Skeletal muscle satellite cell (primary cell): ENCODE results near the gene RASA2.
"Not testable (repeated sequence)": the region's sequence is repeated elsewhere in the genome, so short reads cannot be mapped to it uniquely, and the experiment has no call there.

Source experiments
- H3K27me3 ChIP-seq: 2 replicates; pipeline ENCODE4 v1.7.0; 2013; ENCODE audit warnings: low read length; ENCODE audit not compliant: control insufficient read depth, insufficient read depth
- H3K36me3 ChIP-seq: 2 replicates; pipeline ENCODE4 v1.7.0; 2013; ENCODE audit warnings: mild to moderate bottlenecking, control low read depth, low read length; ENCODE audit not compliant: insufficient read depth
- H3K4me1 ChIP-seq: 2 replicates; pipeline ENCODE4 v1.7.0; 2013; ENCODE audit warnings: low read length; ENCODE audit not compliant: control insufficient read depth, insufficient read depth
- H3K4me2 ChIP-seq: 2 replicates; pipeline ENCODE4 v1.7.0; 2013; ENCODE audit warnings: mild to moderate bottlenecking, low read length
- H3K4me3 ChIP-seq: 2 replicates; pipeline ENCODE4 v1.7.0; 2013; ENCODE audit warnings: low read length
- H3K9ac ChIP-seq: 2 replicates; pipeline ENCODE4 v1.7.0; 2013; ENCODE audit warnings: mild to moderate bottlenecking, low read depth, low read length, moderate library complexity
- H3K9me3 ChIP-seq: replicated peaks from 2 replicates; pipeline ENCODE4 v1.7.0; 2013; ENCODE audit warnings: mild to moderate bottlenecking, control low read depth, low read length

The RASA2 gene

GRCh38 chr3:141525814-141526213 lies 39.0 kb downstream of the RASA2 start:
- no peak overlapping the region for H3K9ac ChIP-seq
- H3K4me2 ChIP-seq, result no peak overlapping the region
- H3K4me1 ChIP-seq, result peaks cover 33% of the 10 kb centered on the region
- no peak overlapping the region for H3K4me3 ChIP-seq
- no peaks in the 10 kb centered on the region for H3K9me3 ChIP-seq
- peaks cover 13% of the 10 kb centered on the region for H3K36me3 ChIP-seq
- H3K27me3 ChIP-seq, result no peaks in the 10 kb centered on the region

GRCh38 chr3:141526709-141527108 lies 39.9 kb downstream of the RASA2 start:
- Histone ChIP-seq H3K9ac (no peak overlapping the region), H3K4me1 (peaks cover 35% of the 10 kb centered on the region), H3K4me3 (no peak overlapping the region), H3K9me3 (no peaks in the 10 kb centered on the region), H3K4me2 (no peak overlapping the region), H3K27me3 (no peaks in the 10 kb centered on the region), H3K36me3 (peaks cover 13% of the 10 kb centered on the region)

- Histone ChIP-seq H3K9ac (no peak overlapping the region), H3K9me3 (no peaks in the 10 kb centered on the region), H3K4me2 (no peak overlapping the region), H3K4me3 (no peak overlapping the region), H3K36me3 (peaks cover 6% of the 10 kb centered on the region), H3K4me1 (peaks cover 30% of the 10 kb centered on the region), H3K27me3 (no peaks in the 10 kb centered on the region)
Measured at GRCh38 chr3:141528800-141529199, 42.0 kb downstream of the RASA2 start.

- Histone ChIP-seq H3K4me1 (peaks cover 26% of the 10 kb centered on the region), H3K9me3 (no peaks in the 10 kb centered on the region), H3K9ac (peak overlapping the region; percentile 45), H3K4me2 (peak overlapping the region; percentile 66), H3K36me3 (peaks cover 1% of the 10 kb centered on the region), H3K27me3 (no peaks in the 10 kb centered on the region), H3K4me3 (no peak overlapping the region)
Measured at GRCh38 chr3:141529256-141529655, 42.4 kb downstream of the RASA2 start.

GRCh38 chr3:141529717-141530414 lies 43.0 kb downstream of the RASA2 start:
- no peaks in the 10 kb centered on the region for H3K27me3 ChIP-seq
- H3K4me2 ChIP-seq, result peak overlapping the region; percentile 66
- H3K4me3 ChIP-seq, result peak overlapping the region; percentile 20
- peak overlapping the region; percentile 45 for H3K9ac ChIP-seq
- no peaks in the 10 kb centered on the region for H3K36me3 ChIP-seq
- no peaks in the 10 kb centered on the region for H3K9me3 ChIP-seq
- H3K4me1 ChIP-seq, result peaks cover 26% of the 10 kb centered on the region

GRCh38 chr3:141530415-141530768 lies 43.6 kb downstream of the RASA2 start:
- Histone ChIP-seq H3K4me1 (peaks cover 26% of the 10 kb centered on the region), H3K4me3 (peak overlapping the region; percentile 20)

GRCh38 chr3:141532609-141533008 lies 45.8 kb downstream of the RASA2 start:
- H3K27me3 ChIP-seq, result no peaks in the 10 kb centered on the region
- no peaks in the 10 kb centered on the region for H3K9me3 ChIP-seq
- peaks cover 5% of the 10 kb centered on the region for H3K36me3 ChIP-seq
- H3K4me1 ChIP-seq, result peaks cover 26% of the 10 kb centered on the region
- no peak overlapping the region for H3K4me3 ChIP-seq
- H3K4me2 ChIP-seq, result no peak overlapping the region
- H3K9ac ChIP-seq, result no peak overlapping the region

More at GRCh38 chr3:141530415-141530768, 43.6 kb downstream of the RASA2 start:
- peak overlapping the region; percentile 66 for H3K4me2 ChIP-seq
- H3K9me3 ChIP-seq, result no peaks in the 10 kb centered on the region
- peaks cover 2% of the 10 kb centered on the region for H3K36me3 ChIP-seq
- no peaks in the 10 kb centered on the region for H3K27me3 ChIP-seq
- peak overlapping the region; percentile 45 for H3K9ac ChIP-seq

GRCh38 chr3:141536017-141536416 lies 49.2 kb downstream of the RASA2 start:
- not testable (repeated sequence) for H3K27me3 ChIP-seq, H3K4me3 ChIP-seq, H3K9ac ChIP-seq, H3K9me3 ChIP-seq, H3K36me3 ChIP-seq, H3K4me2 ChIP-seq
- peaks cover 19% of the 10 kb centered on the region for H3K4me1 ChIP-seq

- H3K27me3 ChIP-seq, result no peaks in the 10 kb centered on the region
- H3K4me2 ChIP-seq, result no peak overlapping the region
- no peak overlapping the region for H3K4me3 ChIP-seq
- H3K9ac ChIP-seq, result no peak overlapping the region
- no peaks in the 10 kb centered on the region for H3K9me3 ChIP-seq
- peaks cover 19% of the 10 kb centered on the region for H3K4me1 ChIP-seq
- H3K36me3 ChIP-seq, result peaks cover 15% of the 10 kb centered on the region
Measured at GRCh38 chr3:141537856-141538255, 51.0 kb downstream of the RASA2 start.

GRCh38 chr3:141538568-141539240 lies 51.9 kb downstream of the RASA2 start:
- peaks cover 19% of the 10 kb centered on the region for H3K4me1 ChIP-seq
- no peaks in the 10 kb centered on the region for H3K27me3 ChIP-seq
- peak overlapping the region; percentile 14 for H3K4me2 ChIP-seq
- H3K4me3 ChIP-seq, result no peak overlapping the region
- H3K9me3 ChIP-seq, result peaks cover 6% of the 10 kb centered on the region
- no peak overlapping the region for H3K9ac ChIP-seq
- H3K36me3 ChIP-seq, result peaks cover 23% of the 10 kb centered on the region

GRCh38 chr3:141539431-141540187 lies 52.8 kb downstream of the RASA2 start:
- Histone ChIP-seq H3K9me3 (peaks cover 6% of the 10 kb centered on the region), H3K4me3 (no peak overlapping the region), H3K27me3 (no peaks in the 10 kb centered on the region), H3K9ac (no peak overlapping the region), H3K36me3 (peaks cover 27% of the 10 kb centered on the region), H3K4me2 (no peak overlapping the region), H3K4me1 (peaks cover 19% of the 10 kb centered on the region)
